OCI-LY7 (cell line): ENCODE data around the gene SNX25.

Experiments
- EZH2phosphoT487 ChIP-seq: fragments of 200-600 bp; sonication (generic); IDR thresholded peaks from 2 replicates; pipeline ENCODE4 v1.6.1; 2018; ENCODE audit warnings: low read depth, borderline replicate concordance, mild to moderate bottlenecking, mixed run types, antibody characterized with exemption, low read length, moderate library complexity, mixed read lengths
- TF ChIP-seq, protein P1 (sequence below): fragments of 200-600 bp; sonication (generic); conservative IDR thresholded peaks from 2 replicates; pipeline ENCODE4 v1.5.1; 2014; ENCODE audit warnings: mild to moderate bottlenecking, antibody characterized with exemption, low read length, moderate library complexity, mixed read lengths

DNA sequence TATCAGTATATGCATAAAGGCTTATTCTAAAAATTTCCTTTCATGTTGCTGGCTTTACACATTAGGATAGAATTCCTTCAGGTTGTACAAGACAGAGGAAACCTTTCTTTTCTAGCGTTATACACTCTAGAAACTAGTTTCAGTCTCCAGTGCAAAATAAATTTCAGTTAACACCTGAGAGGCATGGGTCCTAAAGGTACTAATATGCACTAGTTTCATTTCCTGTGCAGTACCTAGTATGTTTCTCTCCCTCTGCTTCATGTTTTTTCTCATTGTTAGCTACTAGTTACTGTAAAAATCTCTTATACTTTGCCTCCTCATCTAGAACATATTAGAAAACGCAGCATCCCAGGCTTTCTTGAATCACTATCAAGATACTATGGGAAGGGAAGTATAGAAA lies 54.0 kb downstream of the SNX25 start:
- TF ChIP-seq, protein P1, sequence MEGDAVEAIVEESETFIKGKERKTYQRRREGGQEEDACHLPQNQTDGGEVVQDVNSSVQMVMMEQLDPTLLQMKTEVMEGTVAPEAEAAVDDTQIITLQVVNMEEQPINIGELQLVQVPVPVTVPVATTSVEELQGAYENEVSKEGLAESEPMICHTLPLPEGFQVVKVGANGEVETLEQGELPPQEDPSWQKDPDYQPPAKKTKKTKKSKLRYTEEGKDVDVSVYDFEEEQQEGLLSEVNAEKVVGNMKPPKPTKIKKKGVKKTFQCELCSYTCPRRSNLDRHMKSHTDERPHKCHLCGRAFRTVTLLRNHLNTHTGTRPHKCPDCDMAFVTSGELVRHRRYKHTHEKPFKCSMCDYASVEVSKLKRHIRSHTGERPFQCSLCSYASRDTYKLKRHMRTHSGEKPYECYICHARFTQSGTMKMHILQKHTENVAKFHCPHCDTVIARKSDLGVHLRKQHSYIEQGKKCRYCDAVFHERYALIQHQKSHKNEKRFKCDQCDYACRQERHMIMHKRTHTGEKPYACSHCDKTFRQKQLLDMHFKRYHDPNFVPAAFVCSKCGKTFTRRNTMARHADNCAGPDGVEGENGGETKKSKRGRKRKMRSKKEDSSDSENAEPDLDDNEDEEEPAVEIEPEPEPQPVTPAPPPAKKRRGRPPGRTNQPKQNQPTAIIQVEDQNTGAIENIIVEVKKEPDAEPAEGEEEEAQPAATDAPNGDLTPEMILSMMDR = no peak
- TF ChIP-seq EZH2phosphoT487 = no peak
